ENCODE measurements around the gene TPRA1.

TPRA1 gene

GRCh38 chr3:127560051-127560787 is 30.3 kb downstream of the TPRA1 start:
- Mint-ChIP-seq H3K4me3 (no peak overlapping the region), H3K9me3 (peaks cover 12 to 16% of the 10 kb centered on the region in 2 donors), H3K27me3 (peaks cover 1% of the 10 kb centered on the region), H3K4me1 (peaks cover 10% of the 10 kb centered on the region), H3K27ac (peak overlapping the region in 1 of 2 donors; percentile 79)
- ATAC-seq (peak; percentile 45), DNase-seq (no peak)

- Mint-ChIP-seq H3K4me3 (no peak overlapping the region), H3K4me1 (peaks cover 10% of the 10 kb centered on the region), H3K27ac (no peak overlapping the region), H3K9me3 (peaks cover 12 to 16% of the 10 kb centered on the region in 2 donors), H3K27me3 (peaks cover 20% of the 10 kb centered on the region)
- DNase-seq (no peak), ATAC-seq (no peak)
Measured at GRCh38 chr3:127556565-127556964, 34.0 kb downstream of the TPRA1 start.

GRCh38 chr3:127555108-127555507 is 35.4 kb downstream of the TPRA1 start:
- no peak overlapping the region for H3K27ac Mint-ChIP-seq
- H3K4me3 Mint-ChIP-seq: no peak overlapping the region
- ATAC-seq (no peak), DNase-seq (no peak)
- peaks cover 3% of the 10 kb centered on the region for H3K4me1 Mint-ChIP-seq
- peaks cover 6 to 8% of the 10 kb centered on the region in 2 donors for H3K9me3 Mint-ChIP-seq
- H3K27me3 Mint-ChIP-seq: peaks cover 20% of the 10 kb centered on the region

GRCh38 chr3:127552038-127552437 is 38.5 kb downstream of the TPRA1 start:
- DNase-seq (no peak), ATAC-seq (no peak)
- Mint-ChIP-seq H3K27me3 (peaks cover 21% of the 10 kb centered on the region), H3K9me3 (no peaks in the 10 kb centered on the region), H3K4me3 (no peak overlapping the region), H3K27ac (no peak overlapping the region), H3K4me1 (peaks cover 10% of the 10 kb centered on the region)

- DNase-seq (no peak), ATAC-seq (no peak)
- H3K4me3 Mint-ChIP-seq: no peak overlapping the region
- peaks cover 17% of the 10 kb centered on the region for H3K4me1 Mint-ChIP-seq
- H3K27me3 Mint-ChIP-seq: peaks cover 29% of the 10 kb centered on the region
- no peak overlapping the region for H3K27ac Mint-ChIP-seq
- no peaks in the 10 kb centered on the region for H3K9me3 Mint-ChIP-seq
Measured at GRCh38 chr3:127551178-127551577, 39.4 kb downstream of the TPRA1 start.

- ATAC-seq (no peak), DNase-seq (no peak)
- no peak overlapping the region for H3K4me3 Mint-ChIP-seq
- no peak overlapping the region for H3K27ac Mint-ChIP-seq
- H3K4me1 Mint-ChIP-seq: peaks cover 17% of the 10 kb centered on the region
- H3K9me3 Mint-ChIP-seq: no peaks in the 10 kb centered on the region
- H3K27me3 Mint-ChIP-seq: peaks cover 29% of the 10 kb centered on the region
Measured at GRCh38 chr3:127550468-127551157, 39.9 kb downstream of the TPRA1 start.

- Mint-ChIP-seq H3K27ac (no peak overlapping the region), H3K9me3 (no peaks in the 10 kb centered on the region), H3K4me1 (peaks cover 17% of the 10 kb centered on the region), H3K4me3 (no peak overlapping the region), H3K27me3 (peaks cover 25% of the 10 kb centered on the region)
- ATAC-seq (no peak), DNase-seq (no peak)
Measured at GRCh38 chr3:127549826-127550467, 40.6 kb downstream of the TPRA1 start.

GRCh38 chr3:127547761-127548605 is 42.5 kb downstream of the TPRA1 start:
- no peak overlapping the region for H3K27ac Mint-ChIP-seq
- peaks cover 10% of the 10 kb centered on the region for H3K27me3 Mint-ChIP-seq
- H3K9me3 Mint-ChIP-seq: no peaks in the 10 kb centered on the region
- H3K4me3 Mint-ChIP-seq: peak overlapping the region; percentile 73 to 80
- peak; percentile 86 for ATAC-seq
- peak; percentile 68 to 71 for DNase-seq
- peaks cover 17% of the 10 kb centered on the region for H3K4me1 Mint-ChIP-seq

GRCh38 chr3:127546970-127547733 is 43.4 kb downstream of the TPRA1 start:
- H3K4me3 Mint-ChIP-seq: peak overlapping the region; percentile 59 to 80
- ATAC-seq (peak; percentile 40), DNase-seq (no peak)
- H3K9me3 Mint-ChIP-seq: no peaks in the 10 kb centered on the region
- H3K27ac Mint-ChIP-seq: peak overlapping the region in 1 of 2 donors; percentile 38
- peaks cover 17% of the 10 kb centered on the region for H3K4me1 Mint-ChIP-seq
- peaks cover 10% of the 10 kb centered on the region for H3K27me3 Mint-ChIP-seq

GRCh38 chr3:127546554-127546953 is 44.0 kb downstream of the TPRA1 start:
- H3K4me3 Mint-ChIP-seq: peak overlapping the region; percentile 59 to 80
- DNase-seq (no peak), ATAC-seq (no peak)
- peak overlapping the region in 1 of 2 donors; percentile 77 for H3K27ac Mint-ChIP-seq
- peaks cover 10% of the 10 kb centered on the region for H3K27me3 Mint-ChIP-seq
- H3K9me3 Mint-ChIP-seq: no peaks in the 10 kb centered on the region
- peaks cover 17% of the 10 kb centered on the region for H3K4me1 Mint-ChIP-seq

GRCh38 chr3:127545711-127546457 is 44.6 kb downstream of the TPRA1 start:
- no peak for DNase-seq
- no peak for ATAC-seq
- H3K9me3 Mint-ChIP-seq: no peaks in the 10 kb centered on the region
- H3K4me1 Mint-ChIP-seq: peaks cover 17% of the 10 kb centered on the region
- H3K4me3 Mint-ChIP-seq: no peak overlapping the region
- H3K27me3 Mint-ChIP-seq: peaks cover 10% of the 10 kb centered on the region
- no peak overlapping the region for H3K27ac Mint-ChIP-seq

- H3K27me3 Mint-ChIP-seq: peaks cover 10% of the 10 kb centered on the region
- H3K27ac Mint-ChIP-seq: no peak overlapping the region
- DNase-seq (no peak), ATAC-seq (no peak)
- peaks cover 17% of the 10 kb centered on the region for H3K4me1 Mint-ChIP-seq
- no peaks in the 10 kb centered on the region for H3K9me3 Mint-ChIP-seq
- no peak overlapping the region for H3K4me3 Mint-ChIP-seq
Measured at GRCh38 chr3:127545216-127545615, 45.3 kb downstream of the TPRA1 start.

GRCh38 chr3:127544803-127545201 is 45.7 kb downstream of the TPRA1 start:
- H3K9me3 Mint-ChIP-seq: no peaks in the 10 kb centered on the region
- no peak overlapping the region for H3K27ac Mint-ChIP-seq
- peaks cover 10% of the 10 kb centered on the region for H3K27me3 Mint-ChIP-seq
- ATAC-seq: no peak
- no peak overlapping the region for H3K4me3 Mint-ChIP-seq
- no peak for DNase-seq
- H3K4me1 Mint-ChIP-seq: peaks cover 17% of the 10 kb centered on the region

- Mint-ChIP-seq H3K9me3 (no peaks in the 10 kb centered on the region), H3K4me1 (peaks cover 17% of the 10 kb centered on the region), H3K4me3 (no peak overlapping the region), H3K27me3 (peaks cover 10% of the 10 kb centered on the region), H3K27ac (no peak overlapping the region)
- peak; percentile 51 to 60 for DNase-seq
- peak; percentile 62 for ATAC-seq
Measured at GRCh38 chr3:127544192-127544802, 46.2 kb downstream of the TPRA1 start.
